Upper lobe of left lung (tissue), 4 donors: ENCODE data around the gene DCBLD1.

ENCODE experiments used
- EP300 ChIP-seq, 4 donors: sonication (generic); formaldehyde crosslinking; IDR thresholded peaks; one replicate each; pipeline ENCODE4 v1.5.1; 2017; ENCODE audit warnings: antibody characterized with exemption in 4 of 4, control low read depth in 2 of 4
- POLR2A ChIP-seq, 4 donors: fragments of 450-650 bp; IDR thresholded peaks; one replicate each; pipeline ENCODE4 v1.5.1; 2016 to 2017; ENCODE audit warnings: antibody characterized with exemption in 4 of 4, mild to moderate bottlenecking in 2 of 4

DNA sequence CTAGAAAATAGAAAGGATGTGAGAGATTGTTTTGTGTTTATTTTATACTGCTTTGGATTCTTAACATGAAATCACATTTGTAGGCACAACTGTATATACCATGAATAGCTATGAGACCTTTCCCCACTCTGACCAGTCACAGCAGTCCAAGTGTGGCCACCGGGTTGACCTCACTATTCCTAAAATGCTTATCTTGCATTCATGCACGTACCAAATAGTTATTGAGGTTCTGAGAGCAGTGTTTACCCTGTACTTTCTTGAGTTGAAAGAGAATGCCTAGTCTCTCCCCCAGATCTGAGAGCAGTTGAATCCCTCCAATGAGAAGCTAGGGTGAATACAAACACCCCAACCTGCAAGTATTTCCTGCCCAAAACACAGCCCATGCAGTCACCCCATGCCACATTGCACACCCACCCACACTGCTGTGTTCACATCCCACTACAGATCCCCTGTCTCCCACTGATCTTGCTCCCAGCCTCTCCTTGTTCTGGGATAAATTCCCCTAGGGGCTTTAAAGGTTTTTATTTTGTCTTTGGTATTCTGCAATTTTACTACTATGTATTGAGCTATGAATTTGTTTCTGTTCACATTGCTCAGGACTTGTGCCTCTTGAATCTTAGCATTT, 68.3 kb downstream of the DCBLD1 start:
- no peak for TF ChIP-seq EP300 (IDR thresholded peaks at IDR 0.05)
- no peak for TF ChIP-seq POLR2A (IDR thresholded peaks at IDR 0.05)
